Measurements from ENCODE around the gene SDK1. TPM values are rescaled to one million over a fixed set of nuclear protein-coding genes. Genes with fewer than 3 reads are reported as not detected.
"Not testable (repeated sequence)": the region's sequence is repeated elsewhere in the genome, so short reads cannot be mapped to it uniquely, and the experiment has no call there.

SDK1 gene
- total RNA-seq, 1 donor from 2014 or later: 0.48 TPM

- Mint-ChIP-seq H3K4me1 (ENCODE audit: low read depth) (no peaks in the 10 kb centered on the region), H3K27ac (no peak overlapping the region), H3K27me3 (ENCODE audit: low read depth) (no peaks in the 10 kb centered on the region), H3K9me3 (peaks cover 26% of the 10 kb centered on the region), H3K36me3 (ENCODE audit: low read depth) (no peaks in the 10 kb centered on the region), H3K4me3 (ENCODE audit: low read depth) (no peak overlapping the region)
- intact Hi-C loops (cut with micrococcal nuclease): no loop called here
- no peak for DNase-seq (ENCODE audit: low spot score)
Measured at GRCh38 chr7:4247106-4247876, 946.2 kb downstream of the SDK1 start.

GRCh38 chr7:4248295-4248694 is 947.2 kb downstream of the SDK1 start:
- H3K36me3 Mint-ChIP-seq (ENCODE audit: low read depth): no peaks in the 10 kb centered on the region
- H3K4me1 Mint-ChIP-seq (ENCODE audit: low read depth): no peaks in the 10 kb centered on the region
- no peak overlapping the region for H3K4me3 Mint-ChIP-seq (ENCODE audit: low read depth)
- H3K9me3 Mint-ChIP-seq: peaks cover 33% of the 10 kb centered on the region
- DNase-seq (ENCODE audit: low spot score): no peak
- no peaks in the 10 kb centered on the region for H3K27me3 Mint-ChIP-seq (ENCODE audit: low read depth)
- intact Hi-C loops (cut with micrococcal nuclease): no loop called here
- H3K27ac Mint-ChIP-seq: no peak overlapping the region

- DNase-seq (ENCODE audit: low spot score): no peak
- H3K4me1 Mint-ChIP-seq (ENCODE audit: low read depth): no peaks in the 10 kb centered on the region
- intact Hi-C loops (cut with micrococcal nuclease): no loop called here
- no peak overlapping the region for H3K27ac Mint-ChIP-seq
- H3K4me3 Mint-ChIP-seq (ENCODE audit: low read depth): no peak overlapping the region
- H3K36me3 Mint-ChIP-seq (ENCODE audit: low read depth): no peaks in the 10 kb centered on the region
- H3K27me3 Mint-ChIP-seq (ENCODE audit: low read depth): no peaks in the 10 kb centered on the region
- peaks cover 36% of the 10 kb centered on the region for H3K9me3 Mint-ChIP-seq
Measured at GRCh38 chr7:4249241-4249640, 948.2 kb downstream of the SDK1 start.

- Mint-ChIP-seq H3K4me1 (ENCODE audit: low read depth) (no peaks in the 10 kb centered on the region), H3K36me3 (ENCODE audit: low read depth) (no peaks in the 10 kb centered on the region)
Measured at GRCh38 chr7:4255336-4255735, 954.3 kb downstream of the SDK1 start.

GRCh38 chr7:4256286-4256685 is 955.2 kb downstream of the SDK1 start:
- intact Hi-C loops (cut with micrococcal nuclease): no loop called here
- no peak for DNase-seq (ENCODE audit: low spot score)
- Mint-ChIP-seq H3K36me3 (ENCODE audit: low read depth) (no peaks in the 10 kb centered on the region), H3K27ac (no peak overlapping the region), H3K27me3 (ENCODE audit: low read depth) (no peaks in the 10 kb centered on the region), H3K4me1 (ENCODE audit: low read depth) (no peaks in the 10 kb centered on the region), H3K9me3 (peaks cover 10% of the 10 kb centered on the region), H3K4me3 (ENCODE audit: low read depth) (no peak overlapping the region)

More at GRCh38 chr7:4255336-4255735, 954.3 kb downstream of the SDK1 start:
- intact Hi-C loops (cut with micrococcal nuclease): no loop called here
- Mint-ChIP-seq H3K27ac (no peak overlapping the region), H3K27me3 (ENCODE audit: low read depth) (no peaks in the 10 kb centered on the region), H3K4me3 (ENCODE audit: low read depth) (no peak overlapping the region), H3K9me3 (peaks cover 10% of the 10 kb centered on the region)
- DNase-seq (ENCODE audit: low spot score): no peak

- Mint-ChIP-seq H3K4me1 (ENCODE audit: low read depth) (no peaks in the 10 kb centered on the region), H3K27me3 (ENCODE audit: low read depth) (no peaks in the 10 kb centered on the region), H3K4me3 (ENCODE audit: low read depth) (no peak overlapping the region), H3K36me3 (ENCODE audit: low read depth) (no peaks in the 10 kb centered on the region), H3K9me3 (peaks cover 10% of the 10 kb centered on the region), H3K27ac (no peak overlapping the region)
- DNase-seq (ENCODE audit: low spot score): no peak
- intact Hi-C loops (cut with micrococcal nuclease): no loop called here
Measured at GRCh38 chr7:4257146-4258111, 956.4 kb downstream of the SDK1 start.

GRCh38 chr7:4260116-4260515 is 959.1 kb downstream of the SDK1 start:
- H3K4me3 Mint-ChIP-seq (ENCODE audit: low read depth); H3K36me3 Mint-ChIP-seq (ENCODE audit: low read depth); DNase-seq (ENCODE audit: low spot score); H3K27ac Mint-ChIP-seq; intact Hi-C loops (cut with micrococcal nuclease); H3K27me3 Mint-ChIP-seq (ENCODE audit: low read depth); H3K9me3 Mint-ChIP-seq; H3K4me1 Mint-ChIP-seq (ENCODE audit: low read depth): not testable (repeated sequence)

GRCh38 chr7:4260867-4261600 is 960.0 kb downstream of the SDK1 start:
- H3K27me3 Mint-ChIP-seq (ENCODE audit: low read depth): no peaks in the 10 kb centered on the region
- no peak for DNase-seq (ENCODE audit: low spot score)
- no peaks in the 10 kb centered on the region for H3K36me3 Mint-ChIP-seq (ENCODE audit: low read depth)
- no peaks in the 10 kb centered on the region for H3K4me1 Mint-ChIP-seq (ENCODE audit: low read depth)
- intact Hi-C loops (cut with micrococcal nuclease): no loop called here
- no peaks in the 10 kb centered on the region for H3K9me3 Mint-ChIP-seq
- H3K27ac Mint-ChIP-seq: no peak overlapping the region
- no peak overlapping the region for H3K4me3 Mint-ChIP-seq (ENCODE audit: low read depth)

GRCh38 chr7:4261601-4261960 is 960.5 kb downstream of the SDK1 start:
- no peaks in the 10 kb centered on the region for H3K4me1 Mint-ChIP-seq (ENCODE audit: low read depth)
- H3K27ac Mint-ChIP-seq: no peak overlapping the region
- H3K36me3 Mint-ChIP-seq (ENCODE audit: low read depth): no peaks in the 10 kb centered on the region
- no peak overlapping the region for H3K4me3 Mint-ChIP-seq (ENCODE audit: low read depth)
- no peaks in the 10 kb centered on the region for H3K9me3 Mint-ChIP-seq
- intact Hi-C loops (cut with micrococcal nuclease): no loop called here
- no peak for DNase-seq (ENCODE audit: low spot score)
- no peaks in the 10 kb centered on the region for H3K27me3 Mint-ChIP-seq (ENCODE audit: low read depth)

- H3K27ac Mint-ChIP-seq; H3K4me1 Mint-ChIP-seq (ENCODE audit: low read depth); H3K4me3 Mint-ChIP-seq (ENCODE audit: low read depth); H3K9me3 Mint-ChIP-seq; DNase-seq (ENCODE audit: low spot score); H3K36me3 Mint-ChIP-seq (ENCODE audit: low read depth); intact Hi-C loops (cut with micrococcal nuclease); H3K27me3 Mint-ChIP-seq (ENCODE audit: low read depth): not testable (repeated sequence)
Measured at GRCh38 chr7:4264206-4264605, 963.2 kb downstream of the SDK1 start.

- H3K36me3 Mint-ChIP-seq (ENCODE audit: low read depth): no peaks in the 10 kb centered on the region
- H3K4me3 Mint-ChIP-seq (ENCODE audit: low read depth): no peak overlapping the region
- H3K27me3 Mint-ChIP-seq (ENCODE audit: low read depth): no peaks in the 10 kb centered on the region
- DNase-seq (ENCODE audit: low spot score): no peak
- no peaks in the 10 kb centered on the region for H3K4me1 Mint-ChIP-seq (ENCODE audit: low read depth)
- intact Hi-C loops (cut with micrococcal nuclease): no loop called here
- no peaks in the 10 kb centered on the region for H3K9me3 Mint-ChIP-seq
- H3K27ac Mint-ChIP-seq: no peak overlapping the region
Measured at GRCh38 chr7:4265066-4265465, 964.0 kb downstream of the SDK1 start.

- no peak for DNase-seq (ENCODE audit: low spot score)
- intact Hi-C loops (cut with micrococcal nuclease): no loop called here
- H3K9me3 Mint-ChIP-seq: no peaks in the 10 kb centered on the region
- no peak overlapping the region for H3K27ac Mint-ChIP-seq
- no peak overlapping the region for H3K4me3 Mint-ChIP-seq (ENCODE audit: low read depth)
- no peaks in the 10 kb centered on the region for H3K27me3 Mint-ChIP-seq (ENCODE audit: low read depth)
- no peaks in the 10 kb centered on the region for H3K4me1 Mint-ChIP-seq (ENCODE audit: low read depth)
- no peaks in the 10 kb centered on the region for H3K36me3 Mint-ChIP-seq (ENCODE audit: low read depth)
Measured at GRCh38 chr7:4265676-4266075, 964.6 kb downstream of the SDK1 start.
